DMS114 treated with DMSO at 0.1 percent for 48 hours (cell line): ENCODE results near the gene CYP2W1.
"Not testable (repeated sequence)": the region's sequence is repeated elsewhere in the genome, so short reads cannot be mapped to it uniquely, and the experiment has no call there.

ENCODE experiments used
- DNase-seq: peaks from one replicate; lab custom pipeline; 2025; ENCODE audit not compliant: unreplicated experiment; lab: John Stamatoyannopoulos, UW

The CYP2W1 gene

GRCh38 chr7:983004-983615 is at the start of gene CYP2W1:
Gene CYP2W1, plus strand, starts transcription at chr7:983181. Its CDS starts 31 bp downstream, at chr7:983212.
- no peak for DNase-seq

- no peak for DNase-seq
Observed at GRCh38 chr7:934469-935163, 48.4 kb upstream of the CYP2W1 start.

- no peak for DNase-seq
Observed at GRCh38 chr7:935164-935873, 47.7 kb upstream of the CYP2W1 start.

GRCh38 chr7:935874-936385 is 47.1 kb upstream of the CYP2W1 start:
- DNase-seq, result no peak

- no peak for DNase-seq
Observed at GRCh38 chr7:936386-937054, 46.5 kb upstream of the CYP2W1 start.

- DNase-seq, result no peak
Observed at GRCh38 chr7:937856-938484, 45.0 kb upstream of the CYP2W1 start.

GRCh38 chr7:938546-939185 is 44.3 kb upstream of the CYP2W1 start:
- no peak for DNase-seq

- no peak for DNase-seq
Observed at GRCh38 chr7:939843-940242, 43.1 kb upstream of the CYP2W1 start.

GRCh38 chr7:940599-941408 is 42.2 kb upstream of the CYP2W1 start:
- no peak for DNase-seq

GRCh38 chr7:943793-944192 is 39.2 kb upstream of the CYP2W1 start:
- not testable (repeated sequence) for DNase-seq

GRCh38 chr7:944744-945143 is 38.2 kb upstream of the CYP2W1 start:
- DNase-seq, result no peak

- no peak for DNase-seq
Observed at GRCh38 chr7:945147-945555, 37.8 kb upstream of the CYP2W1 start.

- DNase-seq, result no peak
Observed at GRCh38 chr7:945556-946255, 37.3 kb upstream of the CYP2W1 start.

GRCh38 chr7:946256-946996 is 36.6 kb upstream of the CYP2W1 start:
- no peak for DNase-seq

GRCh38 chr7:947391-948210 is 35.4 kb upstream of the CYP2W1 start:
- DNase-seq, result no peak

- no peak for DNase-seq
Observed at GRCh38 chr7:949021-949934, 33.7 kb upstream of the CYP2W1 start.
